Brain microvascular endothelial cell (primary cell): ENCODE measurements around the gene LMBR1.
A peak's percentile ranks its signal among the peaks of the same experiment; 100 is the strongest.
"Not testable (repeated sequence)": the region's sequence is repeated elsewhere in the genome, so short reads cannot be mapped to it uniquely, and the experiment has no call there.

Experiments
- DNase-seq: peaks from one replicate; pipeline ENCODE4 v3.0.0-alpha.2; 2020
- H3K27ac ChIP-seq: fragments of 250-450 bp; sonication (Bioruptor Pico); 2 replicates; pipeline ENCODE4 v1.5.1; 2020; ENCODE audit warnings: mild to moderate bottlenecking, moderate library complexity
- H3K27me3 ChIP-seq: fragments of 250-450 bp; sonication (Bioruptor Pico); replicated peaks from 2 replicates; pipeline ENCODE4 v1.5.1; 2020; ENCODE audit warnings: mild to moderate bottlenecking
- H3K36me3 ChIP-seq: fragments of 250-450 bp; sonication (Bioruptor Pico); replicated peaks from 2 replicates; pipeline ENCODE4 v1.5.1; 2020; ENCODE audit warnings: mild to moderate bottlenecking
- H3K4me3 ChIP-seq: 2 replicates; pipeline ENCODE4 v1.5.1; 2011; ENCODE audit warnings: low read depth, mild to moderate bottlenecking, control low read depth, low read length, moderate library complexity
- CTCF ChIP-seq: IDR thresholded peaks from 2 replicates; pipeline ENCODE4 v1.5.1; 2011; ENCODE audit warnings: low read depth, mild to moderate bottlenecking, moderate library complexity, low read length, control low read depth, inconsistent platforms; ENCODE audit errors: missing control alignments
- in situ Hi-C: cut with HindIII; loops from 2 replicates; pipeline ENCODE4 v1.10.0; 2017; ENCODE audit warnings: low sequenced_read_pairs, low pct_ligation_motif_present

Gene LMBR1

DNA sequence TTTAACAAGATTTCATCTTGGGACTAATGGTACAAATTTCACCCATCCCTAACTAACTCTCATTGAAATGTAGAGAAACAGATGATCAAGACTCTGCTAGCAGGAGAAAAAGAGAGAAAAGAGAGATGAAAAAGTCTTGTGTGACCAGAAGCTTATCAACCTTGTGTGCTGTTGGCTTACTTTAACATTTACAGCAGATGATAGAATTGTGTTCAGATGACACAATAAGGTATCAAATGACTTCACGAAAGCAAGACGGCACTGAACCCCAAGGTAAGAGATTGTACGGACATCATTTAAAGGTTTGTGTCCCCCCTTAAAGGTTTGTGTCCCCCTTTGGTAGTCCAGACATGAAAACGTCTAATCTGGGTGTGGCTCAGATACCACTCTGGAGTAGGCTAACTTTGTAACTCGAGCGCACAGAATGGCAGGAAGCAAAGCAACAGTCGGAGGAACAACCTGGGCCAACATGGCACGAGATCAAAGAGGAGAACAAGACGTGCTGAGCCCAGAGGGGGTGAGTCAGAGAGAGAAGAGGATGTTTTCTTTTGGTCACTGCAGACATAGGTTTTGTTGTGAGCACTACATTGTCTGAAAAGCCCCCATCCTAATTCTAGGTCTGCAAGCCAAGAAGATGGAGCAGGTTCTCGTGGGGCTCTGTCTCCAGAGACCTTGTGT is 10.4 kb upstream of the LMBR1 start:
- Histone ChIP-seq H3K36me3 (no peaks in the 10 kb centered on the region), H3K27me3 (no peaks in the 10 kb centered on the region), H3K27ac (no peak overlapping the region), H3K4me3 (no peak overlapping the region)
- in situ Hi-C loops = no loop called here
- DNase-seq = peak; percentile 34
- TF ChIP-seq CTCF = no peak

DNA sequence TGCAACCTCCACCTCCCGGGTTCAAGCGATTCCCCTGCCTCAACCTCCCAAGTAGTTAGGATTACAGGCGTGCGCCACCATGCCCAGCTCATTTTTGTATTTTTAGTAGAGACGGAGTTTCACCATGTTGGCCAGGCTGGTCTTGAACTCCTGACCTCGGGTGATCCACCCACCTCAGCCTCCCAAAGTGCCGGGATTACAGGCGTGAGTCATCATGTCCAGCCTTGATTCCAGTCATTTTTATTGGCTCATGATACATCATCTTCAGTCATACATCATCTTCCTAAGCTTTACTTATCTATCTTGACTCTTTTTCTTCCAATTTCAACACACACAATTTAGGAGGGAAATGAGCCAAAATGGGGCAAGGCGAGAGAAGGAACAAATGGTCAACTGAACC is 7.1 kb upstream of the LMBR1 start:
- H3K27ac ChIP-seq, DNase-seq, H3K36me3 ChIP-seq, H3K4me3 ChIP-seq, in situ Hi-C loops, H3K27me3 ChIP-seq: not testable (repeated sequence)

DNA sequence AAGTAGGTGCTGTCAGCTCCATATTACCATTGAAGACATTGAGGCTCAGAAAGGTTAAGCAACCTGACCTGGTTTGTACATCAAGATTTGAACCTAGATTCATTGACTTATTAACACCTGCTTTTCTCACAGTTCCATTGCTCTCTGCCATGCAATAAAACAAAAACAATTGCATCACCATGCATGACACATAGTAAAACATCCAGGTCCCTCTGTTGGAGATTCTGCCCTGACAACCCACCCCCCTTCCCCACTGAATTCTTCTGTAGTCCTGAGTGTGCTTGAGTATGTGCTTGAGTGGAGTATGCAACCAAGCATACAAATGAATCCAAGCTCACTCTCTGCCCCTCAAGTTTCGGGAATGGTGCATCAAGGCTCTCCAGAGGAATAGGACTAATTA is 6.0 kb upstream of the LMBR1 start:
- Histone ChIP-seq H3K36me3 (no peaks in the 10 kb centered on the region), H3K27ac (no peak overlapping the region), H3K27me3 (no peaks in the 10 kb centered on the region), H3K4me3 (no peak overlapping the region)
- in situ Hi-C loops = no loop called here
- no peak for TF ChIP-seq CTCF
- no peak for DNase-seq

DNA sequence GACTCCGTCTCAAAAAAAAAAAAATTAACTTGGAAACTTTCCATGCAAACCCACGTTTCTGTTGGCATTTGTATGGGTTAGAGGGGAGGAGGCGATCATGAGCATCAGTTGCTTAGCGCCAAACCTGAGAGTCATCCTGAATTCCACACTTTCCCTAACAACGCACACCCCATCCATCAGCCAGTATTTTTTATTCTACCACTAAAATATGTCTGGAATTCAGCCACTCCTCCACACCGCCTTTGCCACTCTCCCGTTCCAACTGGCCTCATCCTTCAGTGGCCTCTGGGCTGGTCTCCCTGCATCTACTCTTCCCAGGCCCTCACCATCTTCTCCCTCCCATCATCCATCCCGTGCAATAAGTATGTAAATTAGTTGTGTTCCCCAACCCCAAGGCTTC is 4.7 kb upstream of the LMBR1 start:
- Histone ChIP-seq H3K4me3 (no peak overlapping the region), H3K27me3 (no peaks in the 10 kb centered on the region), H3K27ac (no peak overlapping the region), H3K36me3 (no peaks in the 10 kb centered on the region)
- TF ChIP-seq CTCF = no peak
- in situ Hi-C loops = no loop called here
- DNase-seq = no peak

DNA sequence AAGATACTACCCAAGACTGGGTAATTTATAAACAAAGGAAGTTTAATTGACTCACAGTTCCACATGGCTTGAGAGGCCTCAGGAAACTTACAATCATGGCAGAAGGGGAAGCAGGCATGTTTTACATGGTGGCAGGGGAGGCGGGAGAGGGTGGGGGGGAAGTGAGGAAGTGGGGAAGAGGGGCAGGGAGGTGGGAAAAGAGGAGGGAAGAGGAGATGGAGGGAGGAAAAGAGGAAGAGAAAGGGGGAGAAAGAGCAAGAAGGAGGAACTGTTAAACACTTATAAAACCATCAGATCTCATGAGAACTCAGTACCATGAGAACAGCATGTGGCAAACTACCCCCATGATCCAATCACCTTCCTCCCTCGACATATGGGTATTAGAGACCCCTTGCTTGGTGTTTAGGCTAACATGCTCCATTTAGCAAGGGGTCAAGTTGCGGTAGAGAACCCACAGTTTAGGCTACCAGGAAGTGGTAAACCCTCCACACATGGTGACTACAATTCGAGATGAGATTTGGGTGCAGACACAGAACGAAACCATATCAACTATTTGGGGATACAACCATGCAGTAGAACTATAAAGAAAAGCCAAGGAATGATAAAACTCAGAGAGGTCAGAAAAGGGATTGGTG is 3.5 kb upstream of the LMBR1 start:
- TF ChIP-seq CTCF = no peak
- no peak for DNase-seq
- H3K27ac ChIP-seq = no peak overlapping the region
- H3K27me3 ChIP-seq = no peaks in the 10 kb centered on the region
- in situ Hi-C loops = no loop called here
- H3K4me3 ChIP-seq = no peak overlapping the region
- no peaks in the 10 kb centered on the region for H3K36me3 ChIP-seq

GRCh38 chr7:156895024-156895780 is 2.2 kb upstream of the LMBR1 start:
- in situ Hi-C loops = no loop called here
- H3K27me3 ChIP-seq = no peaks in the 10 kb centered on the region
- no peak for DNase-seq
- H3K4me3 ChIP-seq = no peak overlapping the region
- TF ChIP-seq CTCF = no peak
- H3K27ac ChIP-seq = no peak overlapping the region
- no peaks in the 10 kb centered on the region for H3K36me3 ChIP-seq
